T47D (cell line): ENCODE measurements around the gene SAMD10.
"Not testable (repeated sequence)": the region's sequence is repeated elsewhere in the genome, so short reads cannot be mapped to it uniquely, and the experiment has no call there.

Experiments
- DNase-seq, 2 experiments: peaks; one replicate each; pipeline versions ENCODE4 v3.0.0 to v3.0.0-alpha.2; 2011 to 2012; ENCODE audit warnings: low read depth in 1 of 2, low spot score in 1 of 2
- JUND ChIP-seq: IDR thresholded peaks from 2 replicates; pipeline ENCODE4 v1.6.1; 2012; ENCODE audit warnings: low read depth
- in situ Hi-C: cut with HindIII; loops from 2 replicates; pipeline ENCODE4 v1.10.0; 2016; ENCODE audit warnings: low sequenced_read_pairs, low pct_unique_long_range_greater_than_20kb

Gene SAMD10

DNA sequence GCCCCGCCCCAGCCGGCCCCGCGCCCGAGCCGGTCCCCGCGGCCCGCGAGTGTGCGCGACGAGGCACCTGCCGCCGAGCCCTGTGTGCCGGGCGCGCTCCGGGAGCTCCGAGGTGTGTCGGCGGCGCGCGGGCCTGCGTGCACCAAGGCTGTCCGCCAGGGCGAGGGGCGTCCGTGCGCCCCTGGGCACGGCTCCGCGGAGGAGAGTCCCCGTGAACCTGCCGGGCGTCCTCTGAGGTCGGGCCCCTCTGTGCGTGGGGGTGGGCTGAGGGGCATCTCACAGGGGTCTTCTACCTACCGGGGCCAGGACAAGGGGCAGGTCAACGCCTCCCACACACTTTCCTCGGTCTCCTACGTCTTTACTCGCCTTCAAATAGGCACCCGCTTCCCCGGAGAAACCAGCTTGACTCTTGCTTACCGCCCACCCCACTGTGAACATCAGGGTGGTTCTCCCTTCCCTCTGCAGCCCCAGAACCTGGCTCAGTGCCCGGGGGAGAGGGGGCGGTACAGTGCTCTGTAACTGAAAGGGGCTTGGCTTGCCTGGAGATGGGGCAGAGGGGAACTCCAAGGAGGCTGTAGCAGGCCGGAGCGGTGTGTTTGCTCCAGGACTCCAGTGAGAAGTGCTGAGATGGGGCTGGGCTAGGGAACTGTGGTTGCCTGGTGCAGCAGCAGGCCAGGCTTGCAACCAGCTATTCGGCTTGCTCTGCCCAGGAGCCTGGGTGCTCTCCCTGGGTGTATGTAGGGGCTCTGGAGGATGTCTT, at the start of gene SAMD10:
SAMD10 (minus strand) TSS at position 86 of the 760 bp plus-strand sequence. CDS start 175 bp downstream, outside the sequence.
- peak; percentile 68 to 75 for DNase-seq

DNA sequence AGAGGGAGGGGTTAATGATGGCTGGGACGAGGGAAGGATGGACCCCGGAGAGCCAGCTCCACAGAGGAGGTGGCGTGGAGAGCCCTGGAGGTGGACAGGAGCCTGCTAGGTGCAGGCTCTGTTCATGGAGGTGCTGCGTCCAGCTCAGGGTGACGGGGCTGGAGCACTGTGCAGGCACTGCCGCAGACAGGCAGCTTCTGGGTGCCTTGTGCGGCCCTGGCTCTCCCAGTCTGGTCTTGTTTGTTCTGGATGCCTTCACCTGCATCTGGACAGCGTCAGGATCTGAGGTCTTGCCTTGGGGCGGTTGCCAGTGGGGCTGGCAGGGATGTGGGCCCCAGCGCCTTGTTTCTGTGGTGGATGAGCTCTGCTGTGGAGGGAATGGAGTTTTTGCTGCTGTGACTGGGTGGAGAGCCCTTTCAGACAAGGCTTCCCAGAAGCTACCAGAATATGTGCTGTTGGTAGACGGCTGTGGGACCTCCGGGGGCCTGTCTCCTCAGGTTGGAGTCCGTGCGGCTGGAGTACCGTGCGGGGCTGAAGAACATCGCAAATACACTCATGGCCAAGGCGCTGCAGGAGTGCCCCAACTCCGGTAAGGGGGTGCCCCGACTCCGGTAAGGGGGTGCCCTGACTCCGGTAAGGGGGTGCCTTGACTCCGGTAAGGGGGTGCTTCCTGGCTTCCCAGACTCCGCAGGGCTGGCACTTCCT, 48.7 kb upstream of the SAMD10 start:
- no peak for DNase-seq
- in situ Hi-C loops: no loop called here

More for the DNA sequence above, at the start of gene SAMD10:
- no peak for TF ChIP-seq JUND
- in situ Hi-C loops: no loop called here

DNA sequence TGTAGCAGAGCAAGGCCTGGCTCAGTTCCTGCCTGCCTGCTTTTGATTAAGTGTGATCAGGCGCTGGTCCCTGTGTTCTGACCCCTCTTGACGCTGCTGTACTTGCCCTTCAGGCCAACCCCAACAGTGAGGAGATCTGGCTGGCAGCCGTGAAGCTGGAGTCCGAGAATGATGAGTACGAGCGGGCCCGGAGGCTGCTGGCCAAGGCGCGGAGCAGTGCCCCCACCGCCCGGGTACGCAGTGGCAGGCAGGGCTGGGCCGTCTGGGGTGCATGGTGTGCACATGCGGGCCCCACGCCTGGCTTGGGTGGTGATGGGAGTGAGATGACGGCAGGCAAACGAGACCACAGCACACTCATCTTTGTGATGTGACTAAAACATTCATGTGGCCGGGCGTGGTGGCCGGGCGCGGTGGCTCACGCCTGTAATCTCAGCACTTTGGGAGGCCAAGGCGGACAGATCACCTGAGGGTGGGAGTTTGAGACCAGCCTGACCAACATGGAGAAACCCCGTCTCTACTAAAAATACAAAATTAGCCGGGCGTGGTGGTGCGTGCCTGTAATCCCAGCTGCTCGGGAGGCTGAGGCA, 46.5 kb upstream of the SAMD10 start:
- no peak for DNase-seq
- no peak for TF ChIP-seq JUND
- in situ Hi-C loops: no loop called here

More for the DNA sequence above, 48.7 kb upstream of the SAMD10 start:
- TF ChIP-seq JUND: no peak

DNA sequence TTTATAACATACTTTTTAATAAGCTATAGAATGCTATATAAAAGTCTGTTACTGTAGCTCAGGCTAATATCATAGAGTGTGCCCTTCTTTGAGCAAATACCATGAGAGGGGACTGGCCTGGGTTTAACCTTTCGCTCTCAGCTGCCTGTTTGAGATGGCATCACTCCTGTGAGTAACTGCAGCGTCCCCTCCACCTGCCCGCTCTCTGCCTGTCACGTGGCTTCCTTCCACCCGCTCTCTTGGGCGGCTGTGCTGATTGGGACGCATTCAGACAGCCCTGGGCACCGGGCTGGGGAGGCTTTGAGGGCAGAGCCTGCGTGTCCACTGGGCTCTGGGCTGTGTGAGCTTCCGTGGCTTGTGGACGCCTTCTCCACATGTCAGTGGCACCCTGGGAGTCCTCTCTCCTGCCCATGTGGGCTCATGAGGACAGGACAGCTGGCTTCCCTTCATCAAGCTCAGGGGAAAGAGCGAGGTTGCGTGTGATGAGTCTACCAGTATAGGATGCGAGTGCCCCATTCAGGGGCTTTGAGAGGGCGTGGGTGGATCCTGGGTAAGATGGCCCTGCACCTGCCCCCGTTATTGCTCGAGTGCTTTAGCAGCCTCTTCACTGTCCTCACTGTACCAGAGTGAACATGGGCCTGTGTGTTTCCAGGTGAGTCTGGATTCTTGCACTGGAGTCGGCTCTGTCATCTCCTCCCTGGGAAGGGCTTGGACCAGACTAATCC, 45.8 kb upstream of the SAMD10 start:
- in situ Hi-C loops: no loop called here
- DNase-seq: no peak

DNA sequence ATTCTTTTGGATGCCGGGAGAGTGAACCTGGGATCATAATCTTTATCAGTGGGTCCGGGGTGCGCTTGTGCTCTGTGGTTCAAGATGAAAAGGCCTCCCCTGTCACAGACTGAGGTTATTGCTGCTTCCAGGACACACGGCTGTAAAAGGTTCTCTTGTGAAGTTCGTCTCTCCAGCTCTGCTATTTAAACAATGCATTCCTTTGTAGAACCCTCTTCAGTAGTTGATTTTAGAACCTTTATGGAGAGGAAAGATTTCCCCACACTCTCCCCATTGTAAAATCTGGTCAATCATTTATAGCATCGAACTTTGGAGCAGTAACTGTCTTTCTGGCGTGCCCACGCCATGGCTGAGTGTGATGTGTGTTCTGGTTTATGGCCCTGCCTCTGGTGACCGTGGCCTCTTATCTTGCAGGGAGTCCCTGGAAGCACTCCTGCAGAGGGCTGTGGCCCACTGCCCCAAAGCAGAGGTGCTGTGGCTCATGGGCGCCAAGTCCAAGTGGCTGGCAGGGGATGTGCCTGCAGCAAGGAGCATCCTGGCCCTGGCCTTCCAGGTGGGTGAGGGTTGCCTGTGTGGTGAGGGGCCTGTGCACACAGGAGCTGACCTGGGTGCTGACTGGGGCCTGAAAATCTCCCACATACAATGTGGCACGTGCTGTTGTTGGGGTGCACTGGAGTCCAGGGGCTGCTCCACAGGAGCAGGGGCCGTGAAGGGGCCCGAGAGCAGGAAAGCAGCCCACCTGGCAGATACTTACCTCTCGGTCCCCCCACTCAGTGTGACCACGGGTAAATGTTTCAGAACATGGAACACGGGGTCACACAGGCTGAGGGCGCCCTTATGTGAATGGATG, 44.9 kb upstream of the SAMD10 start:
- in situ Hi-C loops: no loop called here
- TF ChIP-seq JUND: no peak

More for the DNA sequence above, 45.8 kb upstream of the SAMD10 start:
- no peak for TF ChIP-seq JUND

DNA sequence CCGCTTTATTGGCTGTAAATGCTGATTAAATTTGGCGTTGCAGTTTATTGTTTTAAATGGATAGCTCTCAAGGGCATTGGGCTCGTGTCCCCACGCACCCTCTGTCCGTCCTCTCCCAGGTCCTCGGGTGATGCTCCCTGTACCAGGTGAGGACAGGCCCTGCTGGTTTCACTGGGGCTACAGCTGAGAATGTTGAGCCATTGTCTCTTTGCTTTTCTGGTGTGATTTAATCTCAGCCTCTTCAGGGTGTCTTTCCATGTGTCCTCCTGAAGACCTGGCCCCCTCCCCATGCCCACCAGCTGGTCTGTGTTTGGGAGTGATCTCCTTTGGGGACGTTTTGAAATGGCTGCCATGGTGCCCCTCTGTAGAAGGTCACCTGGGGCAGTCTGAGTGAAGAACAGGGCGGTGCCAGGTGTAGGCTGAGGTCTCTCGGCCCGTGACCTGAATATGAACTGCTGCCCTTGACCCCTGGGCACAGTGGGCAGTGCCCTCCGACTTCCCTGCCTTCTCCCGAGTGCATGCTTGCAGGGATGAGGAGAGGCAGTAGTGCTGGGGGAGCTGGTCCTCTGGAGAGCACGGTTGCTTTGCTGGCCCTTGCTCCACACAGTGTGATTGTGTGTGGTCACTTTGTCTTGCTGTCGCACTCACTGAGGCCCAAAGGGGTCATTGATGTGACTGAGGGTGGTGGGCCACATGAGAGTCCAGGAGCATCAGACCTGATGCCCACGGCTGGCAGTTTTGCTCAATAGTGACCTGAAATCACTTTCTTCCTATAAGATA, 44.1 kb upstream of the SAMD10 start:
- in situ Hi-C loops: no loop called here
- no peak for TF ChIP-seq JUND

More for the DNA sequence above, 44.9 kb upstream of the SAMD10 start:
- DNase-seq: no peak

GRCh38 chr20:64022671-64023360, 43.4 kb upstream of the SAMD10 start:
- TF ChIP-seq JUND: no peak
- in situ Hi-C loops: no loop called here
- DNase-seq: no peak

More for the DNA sequence above, 44.1 kb upstream of the SAMD10 start:
- no peak for DNase-seq

DNA sequence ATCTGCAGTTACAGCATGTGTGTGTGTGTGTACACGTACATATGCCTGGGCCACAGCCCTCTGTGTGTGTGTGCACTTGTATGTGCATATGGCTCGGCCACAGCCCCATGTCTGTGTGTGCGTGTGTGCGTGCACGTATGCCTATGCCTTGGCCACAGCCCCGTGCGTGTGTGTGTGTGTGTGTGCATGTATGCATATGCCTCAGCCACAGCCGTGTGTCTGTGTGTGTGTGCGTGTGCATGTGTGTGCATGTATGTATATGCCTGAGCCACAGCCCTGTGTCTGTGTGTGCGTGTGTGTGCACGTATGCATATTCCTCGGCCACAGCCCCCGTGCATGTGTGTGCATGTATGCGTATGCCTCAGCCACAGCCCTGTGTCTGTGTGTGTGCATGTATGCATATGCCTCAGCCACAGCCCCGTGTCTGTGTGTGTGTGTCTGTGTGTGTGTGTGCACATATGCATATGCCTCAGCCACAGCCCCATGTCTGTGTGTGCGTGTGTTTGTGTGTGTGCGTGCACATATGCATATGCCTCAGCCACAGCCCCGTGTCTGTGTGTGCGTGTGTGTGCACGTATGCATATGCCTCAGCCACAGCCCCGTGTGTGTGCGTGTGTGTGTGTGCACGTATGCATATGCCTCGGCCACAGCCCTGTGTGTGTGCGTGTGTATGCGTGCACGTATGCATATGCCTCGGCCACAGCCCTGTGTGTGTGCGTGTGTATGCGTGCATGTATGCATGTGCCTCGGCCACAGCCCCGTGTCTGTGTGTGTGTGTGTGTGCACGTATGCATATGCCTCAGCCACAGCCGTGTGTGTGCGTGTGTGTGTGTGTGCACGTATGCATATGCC, 41.9 kb upstream of the SAMD10 start:
- DNase-seq: no peak
- TF ChIP-seq JUND: no peak
- in situ Hi-C loops: no loop called here

DNA sequence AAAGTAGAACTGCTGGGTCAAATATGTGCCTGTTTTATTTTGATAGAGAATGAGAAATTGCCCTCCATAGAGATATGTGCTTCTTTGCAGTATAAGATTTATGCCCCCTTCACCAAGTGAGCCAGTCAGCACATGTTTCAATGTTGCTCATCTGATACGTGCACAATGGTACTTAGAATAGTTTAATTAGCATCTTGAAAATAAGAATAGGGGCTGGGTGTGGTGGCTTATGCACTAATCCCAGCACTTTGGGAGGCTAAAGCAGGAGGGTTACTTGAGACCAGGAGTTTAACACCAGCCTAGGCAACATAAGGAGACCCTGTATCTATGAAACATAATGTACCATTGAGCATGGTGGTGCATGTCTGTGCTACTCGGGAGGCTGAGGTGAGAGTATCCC, 36.2 kb upstream of the SAMD10 start:
- in situ Hi-C loops: no loop called here
- no peak for DNase-seq
- TF ChIP-seq JUND: no peak

DNA sequence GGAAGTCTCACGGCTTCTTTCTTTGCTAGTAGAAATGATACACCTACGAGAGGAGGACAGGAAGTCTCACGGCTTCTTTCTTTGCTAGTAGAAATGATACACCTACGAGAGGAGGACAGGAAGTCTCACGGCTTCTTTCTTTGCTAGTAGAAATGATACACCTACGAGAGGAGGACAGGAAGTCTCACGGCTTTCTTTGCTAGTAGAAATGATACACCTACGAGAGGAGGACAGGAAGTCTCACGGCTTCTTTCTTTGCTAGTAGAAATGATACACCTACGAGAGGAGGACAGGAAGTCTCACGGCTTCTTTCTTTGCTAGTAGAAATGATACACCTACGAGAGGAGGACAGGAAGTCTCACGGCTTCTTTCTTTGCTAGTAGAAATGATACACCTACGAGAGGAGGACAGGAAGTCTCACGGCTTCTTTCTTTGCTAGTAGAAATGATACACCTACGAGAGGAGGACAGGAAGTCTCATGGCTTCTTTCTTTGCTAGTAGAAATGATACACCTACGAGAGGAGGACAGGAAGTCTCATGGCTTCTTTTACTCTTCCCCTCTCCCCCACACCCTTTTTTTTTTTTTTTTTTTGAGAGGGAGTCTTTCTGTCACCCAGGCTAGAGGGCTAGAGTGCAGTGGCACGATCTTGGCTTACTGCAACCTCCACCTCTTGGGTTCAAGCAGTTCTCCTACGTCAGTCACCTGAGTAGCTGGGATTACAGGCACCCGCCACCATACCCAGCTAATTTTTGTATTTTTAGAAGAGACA, 33.1 kb upstream of the SAMD10 start:
- DNase-seq, in situ Hi-C loops: not testable (repeated sequence)
